ENCODE results near the gene CMYA5.

The CMYA5 gene

DNA sequence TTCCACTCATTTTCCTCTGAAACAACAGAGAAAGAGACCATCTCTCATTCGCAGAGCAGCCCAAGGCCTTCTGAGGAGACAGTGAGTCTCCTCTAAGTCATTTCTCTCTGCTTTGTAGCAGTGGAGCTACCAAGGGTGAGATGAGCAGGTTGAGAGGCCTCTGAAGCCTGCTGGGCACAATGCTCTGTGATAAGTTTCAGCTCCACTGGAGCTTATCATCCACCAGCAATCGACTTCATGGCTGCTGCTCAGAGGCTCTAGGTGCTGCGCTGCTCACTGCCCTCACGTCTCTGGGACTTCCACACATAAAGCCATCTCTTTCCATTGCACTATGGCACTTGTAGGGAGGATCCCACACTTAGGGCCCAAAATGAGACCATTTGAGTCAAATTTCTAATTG lies 96.3 kb downstream of the CMYA5 start:
- no peak overlapping the region for H3K4me3 ChIP-seq (ENCODE audit: low read depth, low read length)
- DNase-seq (ENCODE audit: low read depth): no peak

DNA sequence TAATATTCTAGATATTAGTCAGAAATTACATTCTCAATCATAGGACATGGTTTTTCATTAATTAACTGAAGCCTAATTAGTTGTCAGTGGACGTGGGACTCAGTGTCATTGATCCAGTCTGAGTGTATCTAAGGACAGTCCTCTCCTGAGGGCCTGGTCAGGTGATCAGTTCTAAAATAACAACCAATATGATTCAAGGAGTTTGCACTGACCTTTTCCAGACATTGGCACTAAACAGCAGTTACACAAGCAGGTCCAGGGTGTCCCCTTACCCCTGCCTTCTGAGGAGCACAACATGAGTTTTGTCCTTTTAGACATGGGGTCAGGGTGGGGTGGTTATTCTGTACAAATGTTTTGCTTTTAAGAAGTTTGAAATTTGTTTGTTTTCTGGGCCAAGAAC lies 97.8 kb downstream of the CMYA5 start:
- DNase-seq (ENCODE audit: low read depth): no peak
- no peak overlapping the region for H3K4me3 ChIP-seq (ENCODE audit: low read depth, low read length)

DNA sequence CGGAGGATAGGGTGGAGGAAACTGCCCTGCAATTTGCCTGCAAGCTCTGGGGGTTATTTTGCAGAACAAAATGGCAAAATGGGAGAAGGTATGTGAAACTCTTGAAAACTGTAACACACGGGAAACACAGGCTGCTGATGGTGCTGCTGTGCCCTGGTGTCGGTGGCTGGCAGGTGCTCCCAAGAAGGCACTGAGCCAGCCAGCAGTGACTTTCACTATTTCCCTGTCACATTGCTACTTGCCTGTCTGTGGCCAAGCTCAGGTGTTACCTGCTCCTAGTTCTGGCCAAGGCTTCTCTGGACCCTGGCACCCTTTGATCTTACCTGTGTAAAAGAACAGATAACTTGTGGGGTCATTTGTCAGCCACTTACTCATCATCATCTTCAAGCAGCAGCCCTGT lies 102.2 kb downstream of the CMYA5 start:
- H3K4me3 ChIP-seq (ENCODE audit: low read depth, low read length): no peak overlapping the region
- no peak for DNase-seq (ENCODE audit: low read depth)

DNA sequence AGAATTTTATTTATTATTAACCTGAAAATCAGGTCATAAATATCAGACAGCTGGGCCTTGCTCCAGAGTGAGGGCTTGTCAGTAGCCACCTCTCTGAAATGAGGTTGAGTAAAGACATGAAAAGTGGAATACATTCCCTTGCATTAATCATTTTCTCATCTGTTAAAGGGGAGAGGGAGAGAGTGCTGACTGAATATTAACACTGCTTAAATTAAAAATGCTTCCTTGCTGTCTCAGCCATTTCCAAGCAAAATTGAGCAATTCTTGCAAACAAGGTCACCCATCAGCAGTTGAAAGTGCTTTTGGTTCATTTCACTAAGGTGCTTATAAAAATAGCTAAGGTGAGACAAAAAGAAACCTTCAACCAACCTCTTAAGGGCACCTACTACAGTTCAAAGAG lies 102.8 kb downstream of the CMYA5 start:
- no peak overlapping the region for H3K4me3 ChIP-seq (ENCODE audit: low read depth, low read length)
- DNase-seq (ENCODE audit: low read depth): no peak

DNA sequence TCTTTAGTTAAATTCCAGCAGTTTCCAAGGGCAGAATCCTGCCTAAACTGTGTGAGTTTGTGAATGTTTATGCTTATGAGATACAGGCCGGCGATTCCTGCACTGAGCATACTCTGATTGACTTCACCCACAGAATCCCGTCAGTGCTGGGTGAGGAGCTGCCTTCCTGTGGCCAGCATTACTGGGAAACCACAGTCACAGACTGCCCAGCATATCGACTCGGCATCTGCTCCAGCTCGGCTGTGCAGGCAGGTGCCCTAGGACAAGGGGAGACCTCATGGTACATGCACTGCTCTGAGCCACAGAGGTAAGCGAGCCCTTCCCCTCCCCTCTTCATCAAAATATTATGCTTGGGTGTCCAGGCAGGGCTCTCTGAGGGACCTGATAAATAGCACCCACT lies 103.7 kb downstream of the CMYA5 start:
- DNase-seq (ENCODE audit: low read depth): no peak
- no peak overlapping the region for H3K4me3 ChIP-seq (ENCODE audit: low read depth, low read length)

DNA sequence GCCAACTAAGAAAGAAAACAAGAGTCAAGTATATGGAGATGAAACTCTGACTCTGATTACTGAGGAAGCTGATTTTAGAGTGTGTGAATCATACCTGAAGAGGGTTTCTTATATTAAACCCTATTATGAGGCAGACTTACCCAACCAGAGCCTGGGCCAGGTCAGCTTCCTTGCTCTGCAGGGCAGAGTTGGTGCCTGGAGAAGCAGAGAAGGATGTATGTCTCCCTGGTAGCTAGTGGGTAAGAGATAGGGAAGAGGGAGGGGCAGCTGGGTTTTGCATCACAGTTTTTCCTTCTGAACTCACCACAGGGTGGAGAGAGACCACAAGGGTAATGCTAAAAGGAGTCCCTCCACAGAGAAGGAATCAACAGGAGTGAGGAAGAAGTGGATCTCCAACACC lies 104.1 kb downstream of the CMYA5 start:
- DNase-seq (ENCODE audit: low read depth): no peak

DNA sequence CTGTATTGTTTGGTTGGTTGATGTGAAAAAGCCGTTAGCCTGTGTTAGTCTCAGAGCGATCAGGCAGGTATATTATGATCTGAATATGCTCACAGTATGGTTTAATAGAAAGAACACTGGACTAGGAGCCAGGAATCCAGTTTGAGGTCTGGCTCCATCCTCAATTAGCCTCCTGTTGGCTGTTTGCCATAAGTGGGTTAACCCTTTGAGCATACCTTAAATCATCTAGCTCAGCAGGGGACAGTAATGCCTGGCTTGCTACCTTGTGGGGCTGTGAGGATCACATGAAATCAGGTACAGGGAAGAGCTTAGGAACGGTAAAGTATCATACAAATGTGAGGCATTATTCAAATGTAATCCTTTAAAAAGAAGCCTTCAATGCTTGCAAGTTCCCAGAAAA lies 104.7 kb downstream of the CMYA5 start:
- H3K4me3 ChIP-seq (ENCODE audit: low read depth, low read length): no peak overlapping the region
- no peak for DNase-seq (ENCODE audit: low read depth)

More for the DNA sequence above, 104.1 kb downstream of the CMYA5 start:
- no peak overlapping the region for H3K4me3 ChIP-seq (ENCODE audit: low read depth, low read length)

DNA sequence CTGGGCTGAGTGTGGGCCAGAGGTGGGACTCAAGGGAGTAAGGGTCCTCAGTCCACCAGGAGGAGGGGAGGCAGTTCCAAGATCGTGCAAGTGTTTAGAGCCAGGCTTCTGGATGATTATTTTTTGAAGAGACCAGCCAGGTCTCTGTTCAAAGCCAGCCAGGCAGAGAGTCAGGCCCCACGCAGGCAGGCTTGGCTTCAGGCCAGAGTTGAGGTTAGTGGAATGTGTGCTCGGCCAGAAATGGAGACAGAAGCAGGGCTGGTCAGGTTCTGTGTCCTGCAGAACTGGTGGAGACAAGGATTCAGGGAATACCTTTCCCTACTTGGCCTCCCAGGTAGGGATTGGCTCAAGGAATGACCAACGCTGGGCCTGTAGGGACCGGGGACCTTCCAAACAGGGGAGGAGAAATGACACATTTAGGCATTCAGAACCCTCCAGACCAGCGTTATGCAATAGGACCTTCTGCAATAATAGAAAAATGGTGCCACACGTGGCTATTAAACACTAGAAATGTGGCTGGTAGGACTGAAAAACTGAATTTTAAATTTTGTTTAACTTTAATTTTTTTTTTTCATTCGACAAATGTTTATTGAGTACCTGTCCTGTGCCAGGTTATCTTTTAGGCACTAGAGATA lies 106.2 kb downstream of the CMYA5 start:
- DNase-seq (ENCODE audit: low read depth): no peak

DNA sequence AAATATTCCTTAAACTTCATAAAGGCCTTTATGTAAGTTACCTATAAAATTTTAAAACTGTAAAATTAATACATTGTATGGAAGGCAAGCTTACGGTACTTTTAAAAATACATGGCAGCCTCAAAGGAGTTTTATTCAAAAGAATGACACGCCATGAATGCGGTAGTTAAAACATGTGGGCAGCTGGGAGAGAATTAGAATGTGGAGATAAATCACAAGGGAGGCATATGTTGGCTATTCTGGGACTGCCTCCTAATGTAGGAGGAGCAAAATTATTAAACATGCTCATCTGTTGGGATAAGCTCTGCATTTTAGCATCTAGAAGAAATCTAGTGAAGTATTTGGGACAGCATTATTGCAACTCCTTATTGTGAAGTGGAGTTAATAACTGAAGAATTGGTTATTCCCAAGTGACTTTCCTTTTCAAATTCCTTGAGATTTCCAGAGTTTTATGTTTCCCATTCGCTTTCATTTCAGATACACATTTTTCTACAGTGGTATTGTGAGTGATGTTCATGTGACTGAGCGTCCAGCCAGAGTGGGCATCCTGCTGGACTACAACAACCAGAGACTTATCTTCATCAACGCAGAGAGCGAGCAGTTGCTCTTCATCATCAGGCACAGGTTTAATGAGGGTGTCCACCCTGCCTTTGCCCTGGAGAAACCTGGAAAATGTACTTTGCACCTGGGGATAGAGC lies 109.4 kb downstream of the CMYA5 start:
- DNase-seq (ENCODE audit: low read depth): no peak

More for the DNA sequence above, 106.2 kb downstream of the CMYA5 start:
- H3K4me3 ChIP-seq (ENCODE audit: low read depth, low read length): no peak overlapping the region

DNA sequence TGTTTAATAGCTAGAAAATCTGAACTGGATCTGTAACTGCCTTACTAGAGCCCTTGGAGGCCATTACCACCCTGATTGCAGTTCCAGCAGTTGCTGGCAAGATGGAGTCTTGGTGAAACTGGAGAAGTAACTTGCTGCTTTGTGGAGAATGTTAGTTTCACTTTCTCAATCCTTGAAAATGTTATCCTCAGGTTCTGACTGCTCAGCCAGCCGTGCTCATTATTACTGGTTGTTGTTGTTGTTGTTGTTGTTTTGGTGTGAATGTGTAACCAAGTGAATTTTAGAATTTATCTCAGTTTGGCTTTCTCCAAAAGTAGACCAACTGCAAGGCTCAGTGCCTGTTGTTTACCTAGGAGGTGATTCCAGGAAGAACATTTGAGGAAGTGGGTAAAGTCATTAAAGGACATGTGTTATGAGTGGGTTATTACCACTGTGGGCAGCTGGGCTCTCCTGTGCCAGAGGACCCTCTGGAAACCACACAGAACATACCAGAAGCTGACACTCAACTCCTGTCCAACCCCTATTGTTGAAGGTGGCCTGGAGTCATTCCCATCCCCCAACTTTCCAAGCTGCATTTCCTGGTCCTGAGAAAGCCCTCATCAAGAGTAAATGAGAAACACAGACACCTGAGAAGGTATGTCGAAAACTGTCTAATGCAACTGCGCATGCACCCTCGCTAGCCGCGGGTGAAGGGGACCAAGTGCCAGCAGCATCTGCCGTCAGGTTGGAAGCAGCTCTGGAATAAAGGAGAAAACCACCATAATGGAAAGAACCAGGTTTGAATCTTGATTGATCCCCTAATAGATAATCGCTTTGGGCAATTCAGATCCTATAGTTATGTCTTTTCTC lies 111.6 kb downstream of the CMYA5 start:
- DNase-seq (ENCODE audit: low read depth): no peak
- H3K4me3 ChIP-seq (ENCODE audit: low read depth, low read length): no peak overlapping the region

More for the DNA sequence above, 109.4 kb downstream of the CMYA5 start:
- no peak overlapping the region for H3K4me3 ChIP-seq (ENCODE audit: low read depth, low read length)

DNA sequence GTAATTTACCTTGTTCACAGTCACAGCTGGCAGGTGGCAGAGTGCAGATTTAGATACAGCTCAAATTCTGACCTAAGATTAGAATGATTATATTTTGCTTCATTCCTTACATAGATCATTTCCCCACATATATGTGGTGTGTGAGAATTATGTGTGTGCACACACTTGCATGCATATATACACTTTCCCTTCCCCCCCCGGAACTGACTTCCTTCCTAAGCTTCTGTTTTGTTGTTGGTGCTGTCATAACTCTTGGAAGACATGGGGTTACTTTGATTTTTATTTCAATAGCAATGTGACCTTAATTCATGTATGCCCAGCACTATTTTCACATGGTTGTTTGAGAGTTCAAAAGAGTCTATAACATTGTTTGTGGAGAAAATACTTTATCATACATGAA lies 112.8 kb downstream of the CMYA5 start:
- no peak for DNase-seq (ENCODE audit: low read depth)
- no peak overlapping the region for H3K4me3 ChIP-seq (ENCODE audit: low read depth, low read length)

DNA sequence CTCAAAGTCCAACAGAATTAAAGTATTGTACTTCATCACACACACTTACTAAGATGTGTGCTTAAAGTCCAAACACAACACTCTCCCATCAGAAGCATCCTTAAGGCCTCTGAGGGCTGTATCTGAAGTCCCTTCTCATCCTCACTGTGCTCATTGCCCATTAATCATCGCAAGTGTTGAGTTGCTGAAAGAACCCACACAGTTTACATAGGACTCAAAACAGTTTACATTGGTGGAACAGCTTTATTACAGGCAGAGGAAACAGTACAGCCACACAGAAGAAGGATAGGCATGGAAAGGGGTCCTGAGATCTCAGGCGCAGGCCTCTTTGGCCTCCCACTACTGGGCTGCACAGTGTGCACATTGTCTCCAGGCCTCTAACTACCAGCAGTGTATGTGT lies 113.4 kb downstream of the CMYA5 start:
- H3K4me3 ChIP-seq (ENCODE audit: low read depth, low read length): no peak overlapping the region
- DNase-seq (ENCODE audit: low read depth): no peak

DNA sequence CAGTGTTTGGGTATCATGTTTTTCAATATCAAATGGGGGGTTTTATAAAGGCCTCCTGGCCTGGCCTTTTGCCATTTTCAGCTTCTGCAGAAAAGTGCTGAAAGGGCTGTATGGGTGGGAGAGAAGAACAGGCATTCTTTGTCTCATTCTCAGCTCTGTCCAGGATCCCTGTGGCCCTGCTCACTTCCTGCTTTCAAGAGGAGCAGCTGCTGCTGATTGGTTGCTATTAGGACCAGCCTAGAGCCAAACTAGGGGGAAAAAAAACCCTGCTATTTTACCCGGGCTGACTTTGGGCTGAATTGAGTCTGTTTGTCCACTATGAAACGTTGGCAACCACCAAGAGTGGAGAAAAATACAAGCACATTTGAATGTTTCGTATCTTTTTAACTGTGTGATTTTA lies 117.1 kb downstream of the CMYA5 start:
- no peak overlapping the region for H3K4me3 ChIP-seq (ENCODE audit: low read depth, low read length)
- no peak for DNase-seq (ENCODE audit: low read depth)

DNA sequence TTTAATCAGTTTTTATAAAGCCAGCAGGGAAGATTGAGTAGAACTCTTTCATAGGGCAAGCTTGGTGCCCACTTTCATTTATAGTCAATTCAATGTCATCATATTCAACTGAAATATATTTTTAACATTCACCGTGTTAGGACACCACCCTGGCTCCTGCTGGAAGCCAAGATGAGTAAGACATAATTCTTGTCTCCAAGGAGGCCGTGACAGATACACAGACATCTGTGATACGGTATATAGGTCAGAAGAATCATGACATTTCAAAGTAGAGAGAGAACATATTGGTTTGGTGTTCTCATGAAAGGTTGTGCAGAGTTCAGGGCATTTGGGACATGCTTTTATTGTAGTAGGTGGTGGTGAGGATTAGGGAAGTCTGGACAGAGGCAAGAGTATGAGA lies 120.1 kb downstream of the CMYA5 start:
- no peak for DNase-seq (ENCODE audit: low read depth)
- H3K4me3 ChIP-seq (ENCODE audit: low read depth, low read length): no peak overlapping the region

DNA sequence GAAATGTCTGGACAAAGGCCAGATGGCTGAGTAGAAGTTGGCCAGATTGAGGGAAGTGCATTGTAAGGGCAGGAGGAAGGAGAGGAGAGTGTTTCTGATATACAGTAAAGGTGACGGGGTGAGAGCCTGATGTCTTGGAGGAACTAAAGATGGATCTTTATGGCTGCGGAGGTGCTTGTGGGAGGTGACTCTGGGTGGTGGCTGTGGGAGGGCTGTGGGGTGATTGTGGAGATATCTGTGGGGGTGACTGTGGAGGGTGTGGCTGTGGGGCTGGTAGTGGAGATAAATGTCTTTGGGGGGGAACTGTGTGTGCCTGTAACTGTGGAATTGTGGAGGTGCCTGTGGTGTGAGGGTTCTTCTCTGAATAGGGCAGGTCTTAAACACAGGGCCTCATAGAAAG lies 121.4 kb downstream of the CMYA5 start:
- DNase-seq (ENCODE audit: low read depth): no peak
- no peak overlapping the region for H3K4me3 ChIP-seq (ENCODE audit: low read depth, low read length)

DNA sequence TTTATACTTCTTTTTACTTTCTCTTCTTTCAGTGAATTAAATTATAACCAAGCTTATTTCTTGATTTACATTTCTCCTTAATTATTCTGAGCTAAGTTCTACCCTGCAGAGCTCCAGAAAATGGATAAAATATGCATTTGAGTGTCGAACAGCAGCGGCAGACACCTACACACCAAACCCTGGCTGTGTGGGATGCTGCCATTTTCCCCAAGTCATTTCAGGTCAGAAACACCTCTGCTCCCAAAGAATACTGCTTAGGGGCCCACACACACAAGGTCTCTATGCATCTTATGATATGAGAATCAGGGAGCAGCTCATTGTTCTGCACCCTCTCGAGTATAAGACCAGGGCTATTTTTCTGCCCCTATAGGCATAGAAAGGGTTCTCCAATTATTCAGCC lies 122.3 kb downstream of the CMYA5 start:
- no peak for DNase-seq (ENCODE audit: low read depth)
- H3K4me3 ChIP-seq (ENCODE audit: low read depth, low read length): no peak overlapping the region

DNA sequence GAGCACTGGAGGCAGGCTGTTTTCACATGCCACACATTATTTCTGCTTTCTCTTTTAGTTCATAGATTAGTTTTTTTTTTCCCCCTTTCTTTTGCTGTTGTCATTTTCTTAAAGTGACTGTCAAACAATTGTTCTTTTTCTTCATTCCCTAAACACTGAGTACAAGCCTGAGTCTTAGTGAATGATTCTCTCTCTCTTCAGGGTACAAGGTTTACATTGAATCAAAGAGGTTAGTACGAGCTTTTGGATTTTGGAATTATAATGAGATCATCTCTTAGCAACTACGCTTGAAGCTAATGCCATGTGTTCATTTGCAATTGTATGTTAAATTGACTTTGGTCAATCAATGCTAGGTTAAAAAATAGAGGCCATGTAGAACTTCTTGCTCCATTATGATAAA lies 125.1 kb downstream of the CMYA5 start:
- H3K4me3 ChIP-seq (ENCODE audit: low read depth, low read length): no peak overlapping the region
- no peak for DNase-seq (ENCODE audit: low read depth)

DNA sequence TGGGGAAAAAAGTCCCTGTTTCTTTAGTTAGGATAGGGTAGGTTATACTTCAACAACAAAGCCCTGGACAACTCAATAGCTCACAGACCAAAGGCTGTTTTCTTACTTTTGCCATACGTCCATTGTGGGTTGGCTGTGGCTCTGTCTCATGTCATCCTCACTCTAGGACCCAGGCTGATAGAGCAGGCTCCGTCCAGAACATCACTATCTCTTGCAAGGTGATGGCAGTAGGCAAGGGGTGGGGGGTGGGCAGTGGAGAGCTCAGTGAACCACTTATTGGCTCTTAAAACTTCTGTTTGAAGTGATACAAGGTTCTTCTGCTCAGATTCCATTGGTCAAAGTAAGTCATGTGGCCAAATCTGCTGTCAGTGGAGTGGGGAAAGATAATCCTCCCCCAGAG lies 126.4 kb downstream of the CMYA5 start:
- DNase-seq (ENCODE audit: low read depth): no peak
- H3K4me3 ChIP-seq (ENCODE audit: low read depth, low read length): no peak overlapping the region

DNA sequence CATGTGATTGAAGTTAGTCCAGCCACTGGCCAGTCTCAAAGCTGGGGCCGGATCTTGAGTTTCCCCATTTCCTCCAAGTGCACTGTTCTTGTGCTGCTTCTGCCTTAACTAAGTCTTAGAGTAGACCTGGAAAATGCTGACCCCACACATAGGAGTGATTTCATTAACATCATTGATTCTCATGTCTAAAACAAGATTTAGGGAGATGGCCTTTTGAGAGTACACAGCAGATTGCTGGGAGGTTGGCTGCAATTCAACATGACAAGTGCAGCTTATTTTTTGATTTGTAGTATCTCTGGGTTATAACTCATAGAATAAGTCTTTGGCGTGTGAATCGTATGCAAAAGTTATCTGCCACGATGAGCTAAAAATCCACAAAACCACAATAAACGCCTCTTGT lies 131.0 kb downstream of the CMYA5 start:
- DNase-seq (ENCODE audit: low read depth): no peak
- no peak overlapping the region for H3K4me3 ChIP-seq (ENCODE audit: low read depth, low read length)

DNA sequence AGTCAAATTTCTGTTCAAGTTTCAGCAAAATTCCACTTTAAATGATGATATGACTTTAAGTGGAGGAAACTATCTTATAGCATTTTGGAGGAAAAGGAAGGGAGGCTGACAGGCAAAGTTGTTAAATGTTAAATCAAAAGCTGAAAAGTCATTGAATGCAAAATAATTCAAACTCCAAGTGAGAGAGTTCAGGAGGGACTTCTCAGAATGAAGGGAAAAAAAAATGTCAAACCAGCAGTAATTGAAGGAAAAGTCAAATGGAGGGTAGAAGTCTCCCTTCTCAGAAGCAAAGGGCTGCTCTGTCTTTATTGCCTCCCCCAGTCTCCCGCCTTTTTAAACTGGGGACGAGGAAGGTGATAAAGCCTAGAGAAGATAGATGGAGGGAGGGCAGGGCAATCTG lies 134.8 kb downstream of the CMYA5 start:
- DNase-seq (ENCODE audit: low read depth): no peak
- H3K4me3 ChIP-seq (ENCODE audit: low read depth, low read length): no peak overlapping the region

DNA sequence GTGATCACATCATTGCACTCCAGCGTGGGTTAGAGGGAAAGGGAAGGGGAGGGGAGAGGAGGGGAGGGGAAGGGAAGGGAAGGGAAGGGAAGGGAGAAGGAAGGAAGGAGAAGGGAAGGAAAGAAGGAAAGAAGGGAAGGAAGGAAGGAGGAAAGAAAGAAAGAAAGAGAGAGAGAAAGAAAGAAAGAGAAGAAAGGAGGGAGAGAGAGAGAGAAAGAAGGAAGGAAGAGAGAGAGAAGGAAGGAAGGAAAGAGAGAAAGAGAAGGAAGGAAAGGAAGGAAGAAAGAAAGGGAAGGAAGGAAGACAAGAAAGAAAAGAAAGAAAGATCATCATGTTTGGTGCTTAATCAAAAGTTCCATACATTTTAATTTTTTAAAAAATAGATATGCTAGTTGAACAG lies 136.2 kb downstream of the CMYA5 start:
- H3K4me3 ChIP-seq (ENCODE audit: low read depth, low read length): no peak overlapping the region
- no peak for DNase-seq (ENCODE audit: low read depth)
